Measurements from ENCODE around the gene SLC44A4. TPM values are rescaled to one million over a fixed set of nuclear protein-coding genes. Genes with fewer than 3 reads are reported as not detected.

Gene SLC44A4
- polyA plus RNA-seq, 1 experiment, result 0.04 TPM

DNA sequence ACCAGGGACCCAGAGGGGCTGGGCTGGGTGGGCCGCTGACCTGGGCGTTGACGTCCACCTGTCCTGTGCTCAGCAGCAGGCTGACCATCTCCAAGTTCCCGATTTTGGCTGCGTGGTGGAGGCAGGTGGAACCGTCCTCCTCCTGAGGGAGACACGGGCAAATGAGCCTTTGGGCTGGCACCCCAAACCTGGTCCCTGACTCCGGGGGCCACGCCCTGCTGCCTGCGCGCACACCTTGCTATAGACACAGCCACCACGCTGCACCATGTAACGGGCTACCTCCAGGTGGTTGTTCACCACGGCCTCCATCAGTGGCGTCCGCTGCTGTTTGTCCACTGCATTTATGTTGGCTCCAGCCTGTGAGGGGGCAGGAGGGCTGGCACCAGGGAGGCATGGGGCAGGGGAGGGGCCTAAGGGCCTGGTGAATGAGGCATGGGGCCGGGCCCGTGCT, 7.8 kb upstream of the SLC44A4 start:
- ChIA-PET POLR2A (interaction anchor here (0.7 kb wide), 1 partner anchor 63 kb away, joined by 3 read pairs; no protein-coding TSS in a partner anchor), CTCF (no interaction called here)
- DNase-seq (ENCODE audit: low read depth, low spot score), result no peak
- Histone ChIP-seq H3K27me3 (ENCODE audit: control insufficient read depth, insufficient read depth, low read length) (no peaks in the 10 kb centered on the region), H3K4me3 (ENCODE audit: low read depth, low read length) (no peak overlapping the region), H3K9me3 (ENCODE audit: control insufficient read depth, insufficient read depth, low read length) (no peaks in the 10 kb centered on the region; the same call in 1 of the 2 replicates), H3K27ac (ENCODE audit: low read depth, low read length) (no peak overlapping the region)
- TF ChIP-seq, protein P1, sequence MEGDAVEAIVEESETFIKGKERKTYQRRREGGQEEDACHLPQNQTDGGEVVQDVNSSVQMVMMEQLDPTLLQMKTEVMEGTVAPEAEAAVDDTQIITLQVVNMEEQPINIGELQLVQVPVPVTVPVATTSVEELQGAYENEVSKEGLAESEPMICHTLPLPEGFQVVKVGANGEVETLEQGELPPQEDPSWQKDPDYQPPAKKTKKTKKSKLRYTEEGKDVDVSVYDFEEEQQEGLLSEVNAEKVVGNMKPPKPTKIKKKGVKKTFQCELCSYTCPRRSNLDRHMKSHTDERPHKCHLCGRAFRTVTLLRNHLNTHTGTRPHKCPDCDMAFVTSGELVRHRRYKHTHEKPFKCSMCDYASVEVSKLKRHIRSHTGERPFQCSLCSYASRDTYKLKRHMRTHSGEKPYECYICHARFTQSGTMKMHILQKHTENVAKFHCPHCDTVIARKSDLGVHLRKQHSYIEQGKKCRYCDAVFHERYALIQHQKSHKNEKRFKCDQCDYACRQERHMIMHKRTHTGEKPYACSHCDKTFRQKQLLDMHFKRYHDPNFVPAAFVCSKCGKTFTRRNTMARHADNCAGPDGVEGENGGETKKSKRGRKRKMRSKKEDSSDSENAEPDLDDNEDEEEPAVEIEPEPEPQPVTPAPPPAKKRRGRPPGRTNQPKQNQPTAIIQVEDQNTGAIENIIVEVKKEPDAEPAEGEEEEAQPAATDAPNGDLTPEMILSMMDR (IDR thresholded peaks at IDR 0.05; ENCODE audit: low read depth, low read length), result no peak

DNA sequence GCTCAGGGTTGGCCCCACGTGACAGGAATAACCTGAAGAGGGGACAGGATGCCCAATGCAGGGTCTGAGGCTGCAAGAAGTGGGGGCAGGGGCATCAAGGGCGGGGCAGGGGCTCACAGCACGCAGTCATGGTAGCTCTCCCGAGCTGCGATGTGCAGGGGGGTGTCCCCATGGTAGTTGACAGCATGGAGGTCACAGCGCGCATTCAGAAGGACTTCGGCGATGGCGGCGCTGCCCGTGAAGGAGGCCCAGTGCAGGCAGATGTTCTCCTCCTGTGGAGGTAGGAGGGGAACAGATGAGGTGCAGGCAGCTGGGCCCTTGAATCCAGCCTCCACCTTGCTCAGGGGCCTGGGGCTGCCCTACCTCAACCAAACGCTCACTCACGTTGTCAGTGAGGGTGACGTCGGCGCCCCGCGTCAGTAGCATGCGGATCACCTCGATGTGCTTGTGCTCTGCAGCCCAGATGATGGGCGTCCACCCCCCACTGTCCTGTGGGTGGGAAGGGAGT, 5.8 kb upstream of the SLC44A4 start:
- no peaks in the 10 kb centered on the region for H3K27me3 ChIP-seq (ENCODE audit: control insufficient read depth, insufficient read depth, low read length)
- CTCF ChIA-PET, result no interaction called here

DNA sequence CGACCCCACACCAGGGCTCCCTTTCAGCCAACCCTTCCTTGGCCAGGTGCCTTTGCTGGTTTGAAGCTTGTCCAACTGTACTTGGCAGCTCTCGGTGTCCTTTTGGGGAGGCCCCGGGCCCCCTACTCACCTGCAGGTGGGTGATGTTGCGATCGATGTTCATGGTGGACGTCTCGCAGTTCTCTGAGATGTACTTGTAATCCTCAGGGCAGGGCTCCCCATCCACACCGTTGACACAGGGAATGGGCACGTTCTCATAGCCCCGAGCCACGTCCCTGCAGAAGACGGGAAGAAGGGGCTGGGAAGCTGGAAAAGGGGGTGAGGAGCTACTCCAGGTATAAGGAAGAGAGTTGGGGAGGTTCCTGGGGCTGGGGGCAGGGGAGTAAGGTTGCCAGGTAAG, 4.9 kb upstream of the SLC44A4 start:
- no peak overlapping the region for H3K27ac ChIP-seq (ENCODE audit: low read depth, low read length)
- H3K27me3 ChIP-seq (ENCODE audit: control insufficient read depth, insufficient read depth, low read length), result no peaks in the 10 kb centered on the region
- H3K4me3 ChIP-seq (ENCODE audit: low read depth, low read length), result no peak overlapping the region
- ChIA-PET POLR2A (no interaction called here), CTCF (no interaction called here)
- DNase-seq (ENCODE audit: low read depth, low spot score), result no peak
- no peaks in the 10 kb centered on the region; the same call in 1 of the 2 replicates for H3K9me3 ChIP-seq (ENCODE audit: control insufficient read depth, insufficient read depth, low read length)
- TF ChIP-seq, protein P1 (IDR thresholded peaks at IDR 0.05; ENCODE audit: low read depth, low read length), result no peak

More for the DNA sequence above, 5.8 kb upstream of the SLC44A4 start:
- no peak for DNase-seq (ENCODE audit: low read depth, low spot score)
- Histone ChIP-seq H3K9me3 (ENCODE audit: control insufficient read depth, insufficient read depth, low read length) (no peaks in the 10 kb centered on the region; the same call in 1 of the 2 replicates), H3K27ac (ENCODE audit: low read depth, low read length) (no peak overlapping the region), H3K4me3 (ENCODE audit: low read depth, low read length) (no peak overlapping the region)
- POLR2A ChIA-PET, result no interaction called here
- TF ChIP-seq, protein P1 (IDR thresholded peaks at IDR 0.05; ENCODE audit: low read depth, low read length), result no peak

DNA sequence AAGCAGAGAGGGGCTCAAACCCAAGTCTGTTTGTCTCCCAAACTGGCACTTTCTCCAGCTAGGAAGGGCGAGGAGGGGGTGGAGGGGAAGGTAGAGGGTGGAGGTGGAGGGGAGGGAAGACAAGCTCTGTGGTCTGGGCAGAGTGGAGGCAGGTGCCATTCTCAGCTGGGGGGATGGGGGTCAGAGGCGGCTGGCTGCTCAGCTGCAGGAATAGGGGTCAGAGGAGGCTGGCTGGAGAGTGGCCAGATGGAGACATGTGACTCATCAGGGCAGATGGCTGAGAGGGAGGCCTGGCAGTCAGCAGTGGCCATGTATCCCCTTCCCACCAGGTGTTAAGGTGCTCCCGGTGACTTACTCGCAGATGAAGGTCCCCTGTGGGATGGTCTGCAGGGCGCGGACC, 3.5 kb upstream of the SLC44A4 start:
- TF ChIP-seq, protein P1 (IDR thresholded peaks at IDR 0.05; ENCODE audit: low read depth, low read length), result no peak
- Histone ChIP-seq H3K27ac (ENCODE audit: low read depth, low read length) (no peak overlapping the region), H3K27me3 (ENCODE audit: control insufficient read depth, insufficient read depth, low read length) (no peaks in the 10 kb centered on the region), H3K4me3 (ENCODE audit: low read depth, low read length) (no peak overlapping the region), H3K9me3 (ENCODE audit: control insufficient read depth, insufficient read depth, low read length) (no peaks in the 10 kb centered on the region)
- POLR2A ChIA-PET, result no interaction called here
- CTCF ChIA-PET, result no interaction called here
- DNase-seq (ENCODE audit: low read depth, low spot score), result peak; percentile 21

DNA sequence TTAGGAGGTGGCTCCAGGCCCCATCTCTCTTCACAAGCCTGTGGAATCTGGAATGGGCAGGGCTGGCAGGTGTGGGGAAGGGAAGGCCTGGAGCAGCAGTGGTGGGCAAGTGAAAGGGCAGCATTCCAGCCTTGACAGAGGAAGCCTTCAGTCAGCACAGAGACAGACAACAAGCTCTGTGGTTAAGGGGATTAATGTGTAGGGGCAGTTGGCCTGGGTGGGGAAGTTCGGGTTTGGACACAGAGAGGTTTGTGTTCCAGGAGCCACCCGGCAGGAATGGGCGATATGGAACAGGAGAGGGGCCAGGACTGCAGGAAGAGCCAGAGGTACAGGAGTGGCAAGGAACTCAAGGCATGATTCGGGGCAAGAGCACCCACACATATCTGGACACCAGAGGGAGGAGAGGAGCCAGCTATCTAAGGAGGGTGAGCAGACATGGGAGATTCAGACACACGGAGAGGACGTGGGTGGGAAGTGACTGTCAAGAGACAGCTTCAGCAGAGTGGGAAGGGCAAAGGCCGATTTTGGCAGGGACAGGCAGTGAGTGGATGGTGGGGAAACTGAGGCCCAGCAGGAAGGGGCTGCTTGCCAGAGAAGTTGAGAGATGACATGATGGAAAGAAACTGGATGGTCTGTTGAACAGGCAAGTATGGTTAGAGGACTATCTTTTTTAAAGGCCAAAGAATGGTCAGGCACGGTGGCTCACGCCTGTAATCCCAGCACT, 2.5 kb upstream of the SLC44A4 start:
- Histone ChIP-seq H3K4me3 (ENCODE audit: low read depth, low read length) (no peak overlapping the region), H3K27me3 (ENCODE audit: control insufficient read depth, insufficient read depth, low read length) (no peaks in the 10 kb centered on the region), H3K9me3 (ENCODE audit: control insufficient read depth, insufficient read depth, low read length) (no peaks in the 10 kb centered on the region), H3K27ac (ENCODE audit: low read depth, low read length) (no peak overlapping the region)
- no peak for DNase-seq (ENCODE audit: low read depth, low spot score)
- TF ChIP-seq, protein P1 (IDR thresholded peaks at IDR 0.05; ENCODE audit: low read depth, low read length), result no peak
- ChIA-PET CTCF (interaction anchor here (1.2 kb wide), 1 partner anchor 8 kb away, joined by 3 read pairs; no protein-coding TSS in a partner anchor), POLR2A (no interaction called here)
